Measurements from ENCODE around the gene GNGT2. TPM values are rescaled to one million over a fixed set of nuclear protein-coding genes. Genes with fewer than 3 reads are reported as not detected.

GNGT2 gene
- total and polyA plus RNA-seq, 4 donors = 0.23 to 2.2 (median 1.1) TPM

GRCh38 chr17:49216482-49216881, 6.1 kb upstream of the GNGT2 start:
- no peak overlapping the region for H3K4me3 ChIP-seq (ENCODE audit: low read depth in 1 of 3, low read length in 3 of 3)
- DNase-seq (ENCODE audit: low spot score) = no peak
- no peaks in the 10 kb centered on the region for H3K27me3 ChIP-seq (ENCODE audit: control insufficient read depth in 4 of 4, insufficient read depth in 4 of 4, low read length in 3 of 4)
- H3K4me1 ChIP-seq (ENCODE audit: control insufficient read depth in 4 of 4, insufficient read depth in 4 of 4, low read length in 3 of 4) = peaks cover 0 to 12% (median 1%) of the 10 kb centered on the region in 4 donors
- no peak overlapping the region for H3K9ac ChIP-seq (ENCODE audit: low read depth in 1 of 2, low read length in 2 of 2)
- H3K36me3 ChIP-seq (ENCODE audit: control insufficient read depth in 4 of 4, insufficient read depth in 3 of 4, low read depth in 1 of 4, low read length in 3 of 4) = no peaks in the 10 kb centered on the region
- WGBS = 82% methylated on average over 13 of the region's 13 CpGs
- H3K9me3 ChIP-seq (ENCODE audit: control insufficient read depth in 4 of 4, low read length in 3 of 4) = no peaks in the 10 kb centered on the region
- TF ChIP-seq ATF3 (IDR thresholded peaks at IDR 0.05) (no peak), CTCF (IDR thresholded peaks at IDR 0.05; ENCODE audit: low read depth, low read length, missing input control) (no peak), HNF4G (IDR thresholded peaks at IDR 0.05) (no peak), RAD21 (IDR thresholded peaks at IDR 0.05) (no peak), TAF1 (conservative IDR thresholded peaks at IDR 0.05) (no peak)
- peak overlapping the region in 1 of 2 donors; percentile 38 for H3K27ac ChIP-seq (ENCODE audit: low read depth in 1 of 2, low read length in 2 of 2)

- peaks cover 0 to 12% (median 1%) of the 10 kb centered on the region in 4 donors for H3K4me1 ChIP-seq (ENCODE audit: control insufficient read depth in 4 of 4, insufficient read depth in 4 of 4, low read length in 3 of 4)
- 58% methylated on average over 12 of the region's 12 CpGs for WGBS
- TF ChIP-seq FOXA1 (IDR thresholded peaks at IDR 0.05) = no peak
- no peak for TF ChIP-seq TAF1 (conservative IDR thresholded peaks at IDR 0.05)
- no peak for TF ChIP-seq HNF4G (IDR thresholded peaks at IDR 0.05)
- TF ChIP-seq FOXA2 (IDR thresholded peaks at IDR 0.05) = no peak
- no peak for TF ChIP-seq RXRA (IDR thresholded peaks at IDR 0.05)
- TF ChIP-seq REST (IDR thresholded peaks at IDR 0.05) = no peak
- no peak for TF ChIP-seq ATF3 (IDR thresholded peaks at IDR 0.05)
- no peak for TF ChIP-seq RAD21 (IDR thresholded peaks at IDR 0.05)
- no peak for TF ChIP-seq JUND (IDR thresholded peaks at IDR 0.05)
These were observed 4.4 kb upstream of the GNGT2 start for GRCh38 chr17:49214676-49215360.

GRCh38 chr17:49213847-49214246, 3.5 kb upstream of the GNGT2 start:
- Histone ChIP-seq H3K9ac (ENCODE audit: low read depth in 1 of 2, low read length in 2 of 2) (no peak overlapping the region), H3K27me3 (ENCODE audit: control insufficient read depth in 4 of 4, insufficient read depth in 4 of 4, low read length in 3 of 4) (no peaks in the 10 kb centered on the region), H3K27ac (ENCODE audit: low read depth in 1 of 2, low read length in 2 of 2) (peak overlapping the region in 1 of 2 donors; percentile 29), H3K4me3 (ENCODE audit: low read depth in 1 of 3, low read length in 3 of 3) (no peak overlapping the region), H3K4me1 (ENCODE audit: control insufficient read depth in 4 of 4, insufficient read depth in 4 of 4, low read length in 3 of 4) (peaks cover 0 to 12% (median 1%) of the 10 kb centered on the region in 4 donors), H3K36me3 (ENCODE audit: control insufficient read depth in 4 of 4, insufficient read depth in 3 of 4, low read depth in 1 of 4, low read length in 3 of 4) (no peaks in the 10 kb centered on the region), H3K9me3 (ENCODE audit: control insufficient read depth in 4 of 4, low read length in 3 of 4) (no peaks in the 10 kb centered on the region)
- 89% methylated on average over 2 of the region's 2 CpGs for WGBS
- DNase-seq (ENCODE audit: low spot score) = no peak
- TF ChIP-seq EGR1 (IDR thresholded peaks at IDR 0.05; ENCODE audit: low read depth in 2 of 2) (no peak), RAD21 (IDR thresholded peaks at IDR 0.05) (no peak), NR2F2 (IDR thresholded peaks at IDR 0.05) (no peak), SP1 (IDR thresholded peaks at IDR 0.05) (no peak), FOXA2 (IDR thresholded peaks at IDR 0.05) (no peak), CTCF (IDR thresholded peaks at IDR 0.05; ENCODE audit: low read depth, low read length, missing input control) (no peak), ZBTB33 (IDR thresholded peaks at IDR 0.05) (no peak), ATF3 (IDR thresholded peaks at IDR 0.05) (no peak), MAX (IDR thresholded peaks at IDR 0.05) (no peak), RXRA (IDR thresholded peaks at IDR 0.05) (no peak)

More at GRCh38 chr17:49214676-49215360, 4.4 kb upstream of the GNGT2 start:
- Histone ChIP-seq H3K9ac (ENCODE audit: low read depth in 1 of 2, low read length in 2 of 2) (peak overlapping the region in 1 of 2 donors; percentile 18), H3K27ac (ENCODE audit: low read depth in 1 of 2, low read length in 2 of 2) (peak overlapping the region; percentile 28 to 48), H3K27me3 (ENCODE audit: control insufficient read depth in 4 of 4, insufficient read depth in 4 of 4, low read length in 3 of 4) (no peaks in the 10 kb centered on the region), H3K9me3 (ENCODE audit: control insufficient read depth in 4 of 4, low read length in 3 of 4) (no peaks in the 10 kb centered on the region), H3K4me3 (ENCODE audit: low read depth in 1 of 3, low read length in 3 of 3) (no peak overlapping the region), H3K36me3 (ENCODE audit: control insufficient read depth in 4 of 4, insufficient read depth in 3 of 4, low read depth in 1 of 4, low read length in 3 of 4) (no peaks in the 10 kb centered on the region)
- no peak for DNase-seq (ENCODE audit: low spot score)

Data from liver (tissue), 9 donors.